ENCODE results near the gene MT3. TPM values are rescaled to one million over a fixed set of nuclear protein-coding genes. Genes with fewer than 3 reads are reported as not detected.

The MT3 gene
- total and polyA plus RNA-seq, 2 of the 8 experiments (the other 6 are each of a cell fraction or from before 2014, with no cell fraction given) = 0.17 TPM; not detected in 1

GRCh38 chr16:56576585-56577299, 12.6 kb upstream of the MT3 start (continued):
- peak; percentile 92 to 98 (median 93) for TF ChIP-seq CTCF (IDR thresholded peaks at IDR 0.05; ENCODE audit: control extremely low read depth in 1 of 3, insufficient read depth in 1 of 3, low read depth in 1 of 3, low read length in 3 of 3)
- 0 out of 2 replicates have a peak, but pooled peaks have one; percentile 58 for TF ChIP-seq YY1 (IDR thresholded peaks at IDR 0.05; ENCODE audit: low read depth, low read length)
- 0 out of 2 replicates have a peak, but pooled peaks have one; percentile 31 for TF ChIP-seq GTF2F1 (IDR thresholded peaks at IDR 0.05; ENCODE audit: borderline replicate concordance, low read depth, low read length)

Measured in H1 (cell line).